Immature natural killer cell (primary cell): Measurements from ENCODE around the gene LTF. TPM values are rescaled to one million over a fixed set of nuclear protein-coding genes. Genes with fewer than 3 reads are reported as not detected.
"Not testable (repeated sequence)": the region's sequence is repeated elsewhere in the genome, so short reads cannot be mapped to it uniquely, and the experiment has no call there.

Experiments used
- DNase-seq, 3 donors: peaks; one replicate each; pipeline ENCODE4 v3.0.0; 2022; ENCODE audit warnings: mixed read lengths in 1 of 3
- H3K27ac Mint-ChIP-seq, 6 donors: one replicate each; pipeline ENCODE4 v1.8.0; 2020; ENCODE audit warnings: mixed read lengths in 6 of 6, mild to moderate bottlenecking in 5 of 6, inconsistent platforms in 4 of 6, moderate library complexity in 3 of 6
- H3K27me3 Mint-ChIP-seq, 3 donors: one replicate each; pipeline ENCODE4 v1.8.0; 2020 to 2021; ENCODE audit warnings: low read depth in 3 of 3, mild to moderate bottlenecking in 3 of 3, mixed read lengths in 3 of 3, moderate library complexity in 3 of 3, inconsistent platforms in 1 of 3
- H3K36me3 Mint-ChIP-seq, 3 donors: one replicate each; pipeline ENCODE4 v1.8.0; 2020; ENCODE audit warnings: mixed read lengths in 3 of 3, inconsistent platforms in 2 of 3, mild to moderate bottlenecking in 2 of 3
- H3K4me1 Mint-ChIP-seq, 2 donors: one replicate each; pipeline ENCODE4 v1.8.0; 2020; ENCODE audit warnings: inconsistent platforms in 2 of 2, mild to moderate bottlenecking in 2 of 2, mixed read lengths in 2 of 2, moderate library complexity in 1 of 2
- H3K4me3 Mint-ChIP-seq, 5 donors: one replicate each; pipeline ENCODE4 v1.8.0; 2020; ENCODE audit warnings: mild to moderate bottlenecking in 5 of 5, mixed read lengths in 5 of 5, inconsistent platforms in 3 of 5, moderate library complexity in 3 of 5
- H3K9me3 Mint-ChIP-seq, 6 donors: one replicate each; pipeline ENCODE4 v1.8.0; 2020; ENCODE audit warnings: mild to moderate bottlenecking in 6 of 6, mixed read lengths in 6 of 6, inconsistent platforms in 4 of 6, moderate library complexity in 3 of 6
- polyA plus RNA-seq, 3 donors: library from polyadenylated mRNA; unstranded; fragments of 300-500 nt; fragmentation: Illumina TruSeq; gene quantifications; one replicate each; pipeline ENCODE4 v1.2.3, GENCODE V29; 2021

LTF gene
- polyA plus RNA-seq, 3 donors from 2014 or later: not detected

- not testable (repeated sequence) for H3K4me1 Mint-ChIP-seq, H3K27me3 Mint-ChIP-seq, DNase-seq, H3K9me3 Mint-ChIP-seq, H3K27ac Mint-ChIP-seq, H3K4me3 Mint-ChIP-seq, H3K36me3 Mint-ChIP-seq
These were observed 75.9 kb downstream of the LTF start for GRCh38 chr3:46388847-46389246.

- peaks cover 0 to 5% (median 0%) of the 10 kb centered on the region in 3 donors for H3K27me3 Mint-ChIP-seq
- no peak overlapping the region for H3K4me3 Mint-ChIP-seq
- H3K36me3 Mint-ChIP-seq: no peaks in the 10 kb centered on the region
- H3K27ac Mint-ChIP-seq: peak overlapping the region in 1 of 6 donors; percentile 70
- peaks cover 14 to 18% of the 10 kb centered on the region in 2 donors for H3K4me1 Mint-ChIP-seq
- no peak for DNase-seq
- no peaks in the 10 kb centered on the region for H3K9me3 Mint-ChIP-seq
These were observed 78.5 kb downstream of the LTF start for GRCh38 chr3:46386205-46386604.

Other genes with a start within 250 kb of the LTF start
- gene CCR3, start 222.4 kb downstream of the LTF start, polyA plus RNA-seq: under 1 TPM in 1 of 3 donors, not detected in 2; 0.39 TPM
- 10 to 100 TPM in 1 of 3 donors, 1 to 10 TPM in 2; 3.5 to 10.8 (median 6.7) TPM for gene CCR2, start 110.8 kb downstream of the LTF start, polyA plus RNA-seq
- 1 to 10 TPM in 2 of 3 donors, not detected in 1; 1.4 to 4.2 TPM for gene CCR5, start 94.0 kb downstream of the LTF start, polyA plus RNA-seq
- 1 to 10 TPM; 1.3 to 2.0 (median 1.4) TPM for gene CCRL2, start 57.6 kb downstream of the LTF start, polyA plus RNA-seq
- not detected for gene RTP3, start 33.1 kb upstream of the LTF start, polyA plus RNA-seq
- not detected for gene LRRC2, start 101.4 kb upstream of the LTF start, polyA plus RNA-seq
- not detected for gene FAM240A, start 147.6 kb upstream of the LTF start, polyA plus RNA-seq
- gene ALS2CL, start 228.8 kb upstream of the LTF start, polyA plus RNA-seq: not detected
- not detected for gene TMIE, start 236.5 kb upstream of the LTF start, polyA plus RNA-seq